Smooth muscle cell (in vitro differentiated cells): Measurements from ENCODE around the gene GALNT14. TPM values are rescaled to one million over a fixed set of nuclear protein-coding genes. Genes with fewer than 3 reads are reported as not detected.

Source experiments
- DNase-seq: peaks from one replicate; lab custom pipeline; 2025; ENCODE audit not compliant: unreplicated experiment; lab: John Stamatoyannopoulos, UW
- H2AFZ ChIP-seq: fragments of 200-600 bp; sonication (generic); 2 replicates; pipeline ENCODE4 v1.6.0; 2016; ENCODE audit warnings: antibody characterized with exemption, low read depth, mild to moderate bottlenecking
- H3F3A ChIP-seq: fragments of 200-600 bp; sonication (generic); 2 replicates; pipeline ENCODE4 v1.6.0; 2017; ENCODE audit warnings: antibody characterized with exemption, low read depth
- H3K27ac ChIP-seq: fragments of 200-600 bp; sonication (generic); 2 replicates; pipeline ENCODE4 v1.5.1; 2016; ENCODE audit warnings: low read depth, mild to moderate bottlenecking
- H3K27me3 ChIP-seq: fragments of 200-600 bp; sonication (generic); 2 replicates; pipeline ENCODE4 v1.6.1; 2016; ENCODE audit warnings: low read depth, mild to moderate bottlenecking
- H3K36me3 ChIP-seq: fragments of 200-600 bp; sonication (generic); 2 replicates; pipeline ENCODE4 v1.5.1; 2016; ENCODE audit warnings: low read depth
- H3K4me1 ChIP-seq: fragments of 200-600 bp; sonication (generic); 2 replicates; pipeline ENCODE4 v1.5.1; 2016; ENCODE audit warnings: low read depth
- H3K4me2 ChIP-seq: fragments of 200-600 bp; sonication (generic); 2 replicates; pipeline ENCODE4 v1.6.0; 2016; ENCODE audit warnings: mild to moderate bottlenecking
- H3K4me3 ChIP-seq: fragments of 200-600 bp; sonication (generic); 2 replicates; pipeline ENCODE4 v1.5.1; 2016; ENCODE audit warnings: mild to moderate bottlenecking
- H3K79me2 ChIP-seq: fragments of 200-600 bp; sonication (generic); 2 replicates; pipeline ENCODE4 v1.6.0; 2016; ENCODE audit warnings: low read depth, mild to moderate bottlenecking
- H3K9ac ChIP-seq: fragments of 200-600 bp; sonication (generic); 2 replicates; pipeline ENCODE4 v1.6.0; 2016; ENCODE audit warnings: low read depth
- H3K9me3 ChIP-seq: fragments of 200-600 bp; sonication (generic); replicated peaks from 2 replicates; pipeline ENCODE4 v1.5.1; 2016; ENCODE audit warnings: low read depth
- H4K20me1 ChIP-seq: fragments of 200-600 bp; sonication (generic); 2 replicates; pipeline ENCODE4 v1.6.0; 2016; ENCODE audit warnings: low read depth
- whole genome bisulfite sequencing: methylation state at CpG from one replicate; pipeline ENCODE4 v1.1.7; 2016; ENCODE audit warnings: low lambda C conversion rate; 5-methylcytosine and 5-hydroxymethylcytosine counted together
- polyA plus RNA-seq: library from polyadenylated mRNA; unstranded; fragments of >200 nt; fragmentation: Nextera tagmentation; extraction: Ambion mirVana; gene quantifications from 2 replicates; pipeline ENCODE4 v1.2.1, GENCODE V29; 2016
- total RNA-seq: library from RNA; depleted of rRNA; stranded (reverse); fragments of >200 nt; gene quantifications from 2 replicates; pipeline ENCODE4 v1.2.3, GENCODE V29; 2014
- TF ChIP-seq, protein P1 (sequence below): fragments of 200-600 bp; sonication (generic); IDR thresholded peaks from 2 replicates; pipeline ENCODE4 v1.5.1; 2017; ENCODE audit warnings: borderline replicate concordance, mild to moderate bottlenecking, antibody characterized with exemption; ENCODE audit not compliant: insufficient read depth, poor library complexity, severe bottlenecking

Gene GALNT14
- total and polyA plus RNA-seq, 2 experiments from 2014 or later, result 0.63 to 1.0 TPM

DNA sequence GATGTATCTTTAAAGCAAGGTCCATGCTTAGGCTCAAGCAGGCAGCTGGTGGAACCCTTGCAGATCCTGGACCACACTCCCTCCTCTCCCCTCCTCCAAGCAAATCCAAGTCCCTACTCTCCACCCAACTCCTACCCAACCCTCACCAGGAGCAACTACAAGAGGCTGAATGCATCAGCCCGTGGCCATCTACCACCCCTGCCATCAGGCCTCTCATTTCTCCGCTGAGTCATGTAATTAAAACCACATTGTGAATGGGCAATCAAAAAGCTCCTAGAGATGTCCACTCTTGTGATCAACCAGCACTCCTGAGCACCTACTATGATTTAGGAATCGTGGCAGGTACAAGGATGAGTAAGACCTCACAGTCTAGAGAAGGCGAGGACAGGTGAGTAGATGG, 188.8 kb downstream of the GALNT14 start:
- no peak overlapping the region for H2AFZ ChIP-seq
- H3K79me2 ChIP-seq, result no peaks in the 10 kb centered on the region
- H3F3A ChIP-seq, result no peaks in the 10 kb centered on the region
- peaks cover 2% of the 10 kb centered on the region for H3K27me3 ChIP-seq
- no peaks in the 10 kb centered on the region for H3K9me3 ChIP-seq
- H3K36me3 ChIP-seq, result no peaks in the 10 kb centered on the region
- no peaks in the 10 kb centered on the region for H4K20me1 ChIP-seq
- no peak overlapping the region for H3K9ac ChIP-seq
- no peak overlapping the region for H3K4me3 ChIP-seq
- TF ChIP-seq, protein P1, sequence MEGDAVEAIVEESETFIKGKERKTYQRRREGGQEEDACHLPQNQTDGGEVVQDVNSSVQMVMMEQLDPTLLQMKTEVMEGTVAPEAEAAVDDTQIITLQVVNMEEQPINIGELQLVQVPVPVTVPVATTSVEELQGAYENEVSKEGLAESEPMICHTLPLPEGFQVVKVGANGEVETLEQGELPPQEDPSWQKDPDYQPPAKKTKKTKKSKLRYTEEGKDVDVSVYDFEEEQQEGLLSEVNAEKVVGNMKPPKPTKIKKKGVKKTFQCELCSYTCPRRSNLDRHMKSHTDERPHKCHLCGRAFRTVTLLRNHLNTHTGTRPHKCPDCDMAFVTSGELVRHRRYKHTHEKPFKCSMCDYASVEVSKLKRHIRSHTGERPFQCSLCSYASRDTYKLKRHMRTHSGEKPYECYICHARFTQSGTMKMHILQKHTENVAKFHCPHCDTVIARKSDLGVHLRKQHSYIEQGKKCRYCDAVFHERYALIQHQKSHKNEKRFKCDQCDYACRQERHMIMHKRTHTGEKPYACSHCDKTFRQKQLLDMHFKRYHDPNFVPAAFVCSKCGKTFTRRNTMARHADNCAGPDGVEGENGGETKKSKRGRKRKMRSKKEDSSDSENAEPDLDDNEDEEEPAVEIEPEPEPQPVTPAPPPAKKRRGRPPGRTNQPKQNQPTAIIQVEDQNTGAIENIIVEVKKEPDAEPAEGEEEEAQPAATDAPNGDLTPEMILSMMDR, result no peak
- no peak overlapping the region for H3K4me2 ChIP-seq
- DNase-seq, result no peak
- no peak overlapping the region for H3K27ac ChIP-seq
- no peaks in the 10 kb centered on the region for H3K4me1 ChIP-seq
- 83% methylated on average over 4 of the region's 4 CpGs for WGBS

DNA sequence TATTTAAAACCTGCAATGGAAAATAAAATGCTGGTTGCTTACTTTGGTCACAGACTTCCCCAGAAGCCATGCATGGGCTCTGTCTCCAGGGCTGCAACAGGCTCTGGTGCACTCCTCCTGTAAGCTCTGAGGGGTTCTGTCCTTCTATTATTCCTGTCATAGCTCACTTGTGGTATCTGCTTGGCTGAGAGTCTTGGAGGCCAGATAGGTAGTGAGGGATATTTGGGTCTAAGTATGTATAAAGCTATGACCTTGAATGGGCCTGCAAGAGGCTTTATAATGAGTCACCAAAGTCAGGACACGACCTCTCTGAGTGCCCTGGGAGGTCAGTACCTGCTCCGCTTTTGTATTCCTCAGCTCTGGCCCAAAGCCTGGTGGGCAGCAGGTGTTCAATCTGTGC, 189.4 kb downstream of the GALNT14 start:
- H3K27me3 ChIP-seq, result peaks cover 2% of the 10 kb centered on the region
- no peaks in the 10 kb centered on the region for H4K20me1 ChIP-seq
- no peak overlapping the region for H3K4me2 ChIP-seq
- no peaks in the 10 kb centered on the region for H3K4me1 ChIP-seq
- no peaks in the 10 kb centered on the region for H3K9me3 ChIP-seq
- TF ChIP-seq, protein P1, result no peak
- no peak for DNase-seq
- H2AFZ ChIP-seq, result no peak overlapping the region
- no peak overlapping the region for H3K4me3 ChIP-seq
- 86% methylated on average over 2 of the region's 2 CpGs for WGBS
- H3K9ac ChIP-seq, result no peak overlapping the region
- H3K27ac ChIP-seq, result no peak overlapping the region
- no peaks in the 10 kb centered on the region for H3K36me3 ChIP-seq
- H3F3A ChIP-seq, result no peaks in the 10 kb centered on the region
- no peaks in the 10 kb centered on the region for H3K79me2 ChIP-seq

DNA sequence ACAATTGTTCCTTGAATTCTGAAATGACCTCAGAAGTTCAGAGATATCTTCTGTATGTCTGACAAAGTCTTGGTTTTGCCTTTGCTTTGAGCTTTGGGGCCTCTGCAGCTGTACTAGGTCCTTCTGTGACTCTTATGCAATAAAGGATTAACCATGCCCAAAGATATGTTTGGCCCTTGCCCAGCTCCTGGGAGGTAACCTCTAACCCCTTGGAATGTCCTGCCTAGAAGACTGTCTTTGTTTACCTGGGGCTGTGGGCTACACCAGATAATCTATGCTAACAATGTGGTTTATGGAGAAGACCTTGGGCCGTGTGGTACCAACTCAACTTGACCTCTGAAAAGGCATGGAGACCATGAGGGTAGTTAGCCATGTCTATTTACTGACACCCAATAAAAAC, 190.1 kb downstream of the GALNT14 start:
- no peak overlapping the region for H3K9ac ChIP-seq
- peaks cover 2% of the 10 kb centered on the region for H3K27me3 ChIP-seq
- DNase-seq, result no peak
- WGBS, result 80% methylated on average over 1 of the region's 1 CpG
- no peak overlapping the region for H3K27ac ChIP-seq
- no peak overlapping the region for H2AFZ ChIP-seq
- H3K4me2 ChIP-seq, result no peak overlapping the region
- no peaks in the 10 kb centered on the region for H3K4me1 ChIP-seq
- no peaks in the 10 kb centered on the region for H4K20me1 ChIP-seq
- H3F3A ChIP-seq, result no peaks in the 10 kb centered on the region
- no peaks in the 10 kb centered on the region for H3K79me2 ChIP-seq
- TF ChIP-seq, protein P1, result no peak
- no peak overlapping the region for H3K4me3 ChIP-seq
- H3K9me3 ChIP-seq, result no peaks in the 10 kb centered on the region
- no peaks in the 10 kb centered on the region for H3K36me3 ChIP-seq

DNA sequence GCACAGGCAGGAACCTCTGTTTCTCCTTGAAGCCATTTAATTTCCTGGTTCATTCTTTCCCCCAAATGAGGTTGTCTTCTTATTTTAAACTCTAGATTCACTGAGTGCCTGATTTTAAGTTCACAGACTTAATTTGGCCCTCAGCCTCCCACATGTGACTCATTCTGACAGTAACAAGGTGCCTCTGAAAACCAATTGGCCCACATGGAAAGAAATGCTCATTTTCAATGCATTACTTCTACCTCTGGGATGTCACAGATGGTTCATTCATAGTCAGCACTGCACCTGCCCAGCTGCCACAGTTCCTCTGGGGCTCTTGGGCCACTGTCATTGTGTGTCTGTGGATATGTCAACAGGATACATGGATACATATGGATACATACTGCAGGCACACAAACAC, 190.6 kb downstream of the GALNT14 start:
- DNase-seq, result no peak
- H3K4me3 ChIP-seq, result no peak overlapping the region
- TF ChIP-seq, protein P1, result no peak
- H3K4me1 ChIP-seq, result no peaks in the 10 kb centered on the region
- no peaks in the 10 kb centered on the region for H3K36me3 ChIP-seq
- H3K27me3 ChIP-seq, result peaks cover 2% of the 10 kb centered on the region
- H3K4me2 ChIP-seq, result no peak overlapping the region
- no peaks in the 10 kb centered on the region for H3F3A ChIP-seq
- H3K79me2 ChIP-seq, result no peaks in the 10 kb centered on the region
- H3K9me3 ChIP-seq, result no peaks in the 10 kb centered on the region
- H2AFZ ChIP-seq, result no peak overlapping the region
- no peak overlapping the region for H3K27ac ChIP-seq
- no peak overlapping the region for H3K9ac ChIP-seq
- H4K20me1 ChIP-seq, result no peaks in the 10 kb centered on the region
